RPMI8226 (cell line): Measurements from ENCODE around the gene HIC1.
A peak's percentile ranks its signal among the peaks of the same experiment; 100 is the strongest.

ENCODE experiments used
- DNase-seq: peaks from one replicate; pipeline ENCODE4 v3.0.0-alpha.2; 2015

Gene HIC1

DNA sequence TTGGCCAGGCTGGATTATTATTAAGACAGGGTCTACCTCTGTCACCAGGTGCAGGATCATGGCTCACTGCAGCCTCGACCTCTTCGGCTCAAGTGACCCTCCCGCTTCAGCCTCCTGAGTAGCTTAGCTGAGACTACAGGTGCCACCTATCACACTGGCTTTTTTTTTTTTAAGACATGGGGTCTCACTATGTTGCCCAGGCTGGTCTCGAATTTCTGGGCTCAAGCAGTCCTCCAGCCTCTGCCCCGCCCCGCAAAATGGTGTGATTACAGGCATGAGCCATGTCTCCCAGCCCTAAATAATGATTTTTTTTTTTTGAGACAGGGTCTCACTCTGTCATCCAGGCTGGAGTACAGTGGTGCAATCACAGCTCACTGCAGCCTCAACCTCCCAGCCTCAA lies 7.3 kb upstream of the HIC1 start:
- DNase-seq = no peak

DNA sequence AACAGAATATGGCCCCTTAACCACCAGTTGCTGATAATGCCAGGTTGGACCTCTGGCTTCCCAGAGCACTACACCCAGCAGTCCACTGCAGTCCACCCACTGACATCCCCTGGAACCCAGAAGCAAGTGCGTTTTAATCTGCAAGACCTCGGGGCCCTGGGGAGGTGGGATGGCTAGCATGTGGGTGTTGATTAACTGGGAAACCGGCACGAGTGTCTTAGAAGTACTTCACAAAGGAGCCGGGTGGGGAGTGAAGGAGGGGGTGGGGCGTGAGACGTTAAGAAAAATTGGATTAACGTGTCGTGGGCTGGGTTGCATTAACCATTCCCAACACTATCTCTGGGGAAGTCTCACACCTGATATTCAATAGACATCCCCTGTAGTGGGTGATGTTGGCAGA lies 6.1 kb upstream of the HIC1 start:
- no peak for DNase-seq

DNA sequence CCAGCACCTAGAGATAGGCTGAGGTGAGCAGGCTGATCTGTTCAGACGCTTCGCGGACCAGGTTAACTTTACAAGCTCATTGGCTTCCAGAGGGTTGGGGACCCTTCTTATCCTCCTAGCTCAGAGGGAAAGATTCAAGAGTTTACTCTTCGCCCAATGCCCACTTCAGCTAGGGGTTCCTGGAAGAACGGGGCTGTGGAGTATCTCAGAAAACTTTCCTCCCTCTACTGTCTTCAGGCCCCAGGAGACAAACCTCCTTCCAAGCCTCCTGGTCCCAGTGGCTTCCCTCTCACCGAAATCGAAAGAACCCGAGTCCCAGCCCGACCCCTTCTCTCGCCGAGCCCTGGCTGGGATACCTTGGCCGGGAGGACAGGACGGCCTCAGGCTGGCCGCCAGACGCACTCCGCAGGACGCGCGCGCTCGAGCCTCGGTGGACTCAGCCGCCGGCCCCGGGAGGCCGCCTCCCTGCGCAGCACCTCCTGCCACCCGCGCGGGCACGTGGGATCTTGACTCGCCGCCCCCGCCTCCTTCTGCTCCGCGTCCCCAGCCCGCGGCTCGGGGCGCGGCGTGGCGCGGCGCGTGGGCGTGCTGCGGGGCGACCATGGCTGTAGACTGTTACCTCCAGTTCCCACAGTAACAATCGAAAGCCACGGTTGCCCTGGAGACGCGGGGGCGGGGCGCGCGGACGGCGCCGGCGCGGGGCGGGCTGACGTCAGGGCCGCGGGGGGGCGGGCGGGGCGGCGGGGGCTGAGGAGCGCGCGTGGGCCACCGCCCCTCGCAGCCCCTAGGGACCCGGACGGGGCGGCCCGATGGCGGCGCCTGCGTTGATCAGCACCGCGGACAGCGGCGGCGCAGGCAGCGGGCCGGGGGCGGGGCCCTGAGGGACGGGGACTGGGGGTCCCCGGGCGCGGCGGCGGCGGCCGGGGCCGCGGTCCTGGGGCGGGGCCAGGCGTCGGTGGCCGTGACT lies 5.3 kb upstream of the HIC1 start:
- DNase-seq = peak; percentile 73

DNA sequence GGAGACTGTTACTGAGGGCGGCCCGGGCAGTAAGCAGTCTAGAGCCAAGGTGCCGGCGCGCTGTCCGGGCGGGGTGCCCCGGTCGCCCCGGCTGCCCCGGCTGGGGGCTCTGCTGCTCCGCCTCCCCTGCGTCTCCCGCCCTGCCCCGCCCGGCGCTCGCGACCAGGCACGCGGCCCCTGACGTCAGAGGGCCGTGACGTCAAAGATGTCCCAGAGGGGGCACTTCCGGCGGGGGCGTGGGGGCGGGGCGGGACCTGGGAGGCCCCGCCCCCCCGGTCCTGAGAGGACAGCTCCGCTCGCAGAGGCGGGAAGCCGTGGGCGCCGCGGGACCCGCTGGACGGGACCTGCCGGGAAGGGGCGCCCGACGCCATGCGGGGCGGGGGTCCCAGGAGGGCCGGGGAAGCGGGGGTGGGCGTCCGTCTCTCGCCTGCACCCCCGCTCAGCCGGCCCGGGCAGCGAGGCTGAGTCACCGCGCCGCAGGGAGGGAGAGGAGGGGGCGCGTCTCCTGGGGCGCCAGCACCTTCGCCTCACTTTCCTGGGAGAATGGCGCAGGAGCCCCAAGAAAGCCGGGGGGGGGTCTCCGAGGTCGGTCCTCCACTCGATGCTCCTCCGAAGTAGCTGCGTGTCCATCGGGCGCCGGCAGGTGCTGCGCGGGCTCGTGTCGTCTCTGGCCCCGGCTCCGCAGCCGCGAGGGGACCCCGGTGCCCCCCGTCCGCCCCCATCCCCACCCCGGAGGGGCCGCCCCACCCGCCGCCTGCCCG lies 4.4 kb upstream of the HIC1 start:
- DNase-seq = peak; percentile 62

DNA sequence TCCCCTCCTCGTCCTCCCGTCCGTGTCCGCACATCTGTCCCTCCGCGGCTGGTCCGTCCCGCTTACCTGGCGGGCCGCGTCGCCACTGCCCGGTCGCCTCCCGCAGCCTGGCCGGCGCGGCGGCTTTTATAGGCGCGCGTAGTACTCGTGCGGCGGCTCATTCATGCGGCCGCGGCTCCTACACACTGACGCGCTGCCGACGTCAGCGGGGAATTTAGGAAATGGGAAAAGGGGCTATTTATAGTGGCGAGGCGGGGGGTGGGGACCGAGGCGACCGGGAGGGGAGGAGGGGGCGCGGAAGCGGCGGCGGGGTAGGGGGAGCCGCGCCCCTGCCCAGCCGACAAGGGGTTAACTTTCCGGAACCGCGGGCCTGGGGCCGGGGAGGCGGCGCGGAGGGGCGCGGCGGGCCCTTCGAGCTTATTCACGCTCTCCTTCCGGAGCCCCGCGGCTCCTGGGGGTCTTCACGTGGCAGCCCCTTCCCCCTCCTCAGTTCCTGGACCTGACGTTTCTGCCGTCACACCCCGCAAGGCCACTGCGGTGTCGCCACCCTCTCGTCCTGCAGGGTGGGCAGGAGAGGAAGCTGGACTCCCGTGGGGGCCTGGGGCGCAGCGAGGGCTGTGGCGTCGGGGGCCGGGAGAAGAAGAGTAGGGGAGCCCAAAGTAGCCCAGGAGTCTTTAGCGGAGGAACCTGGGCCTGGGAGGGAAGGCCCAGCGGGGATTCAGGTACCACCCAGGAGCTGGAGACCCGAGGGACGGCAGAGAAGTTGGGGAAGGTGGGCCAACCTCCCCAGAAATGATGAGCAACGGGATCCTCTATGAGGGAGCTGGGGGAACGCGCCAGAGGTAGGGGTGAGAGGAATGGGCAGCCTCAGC lies 3.6 kb upstream of the HIC1 start:
- DNase-seq = no peak

DNA sequence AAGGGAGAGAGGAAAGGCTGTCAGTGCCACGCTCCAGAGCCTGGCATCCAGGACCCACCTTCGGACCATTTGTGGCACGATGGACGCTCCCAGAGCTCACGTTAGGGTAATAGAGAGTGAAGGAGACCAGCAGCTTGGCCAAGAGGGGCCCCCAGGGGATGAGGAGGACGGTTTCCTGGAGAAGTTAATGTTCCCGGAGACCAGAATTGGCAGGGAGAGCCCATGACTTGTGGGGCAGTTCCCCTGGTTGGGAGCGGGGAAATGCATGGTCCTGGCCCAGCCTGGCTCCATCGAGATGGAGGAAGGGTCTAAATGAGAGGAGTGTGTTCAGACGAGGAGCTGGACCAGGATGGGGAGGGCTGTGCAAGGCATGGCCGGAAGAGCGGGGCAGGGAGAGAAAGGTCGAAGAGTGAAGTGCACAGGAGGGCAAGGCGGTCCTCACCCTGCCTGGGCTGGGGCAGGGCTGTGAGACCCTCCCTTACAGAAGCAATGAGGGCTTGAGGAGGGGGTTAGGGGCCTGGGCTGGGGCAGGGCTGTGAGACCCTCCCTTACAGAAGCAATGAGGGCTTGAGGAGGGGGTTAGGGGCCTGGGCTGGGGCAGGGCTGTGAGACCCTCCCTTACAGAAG lies 2.9 kb upstream of the HIC1 start:
- DNase-seq = no peak

DNA sequence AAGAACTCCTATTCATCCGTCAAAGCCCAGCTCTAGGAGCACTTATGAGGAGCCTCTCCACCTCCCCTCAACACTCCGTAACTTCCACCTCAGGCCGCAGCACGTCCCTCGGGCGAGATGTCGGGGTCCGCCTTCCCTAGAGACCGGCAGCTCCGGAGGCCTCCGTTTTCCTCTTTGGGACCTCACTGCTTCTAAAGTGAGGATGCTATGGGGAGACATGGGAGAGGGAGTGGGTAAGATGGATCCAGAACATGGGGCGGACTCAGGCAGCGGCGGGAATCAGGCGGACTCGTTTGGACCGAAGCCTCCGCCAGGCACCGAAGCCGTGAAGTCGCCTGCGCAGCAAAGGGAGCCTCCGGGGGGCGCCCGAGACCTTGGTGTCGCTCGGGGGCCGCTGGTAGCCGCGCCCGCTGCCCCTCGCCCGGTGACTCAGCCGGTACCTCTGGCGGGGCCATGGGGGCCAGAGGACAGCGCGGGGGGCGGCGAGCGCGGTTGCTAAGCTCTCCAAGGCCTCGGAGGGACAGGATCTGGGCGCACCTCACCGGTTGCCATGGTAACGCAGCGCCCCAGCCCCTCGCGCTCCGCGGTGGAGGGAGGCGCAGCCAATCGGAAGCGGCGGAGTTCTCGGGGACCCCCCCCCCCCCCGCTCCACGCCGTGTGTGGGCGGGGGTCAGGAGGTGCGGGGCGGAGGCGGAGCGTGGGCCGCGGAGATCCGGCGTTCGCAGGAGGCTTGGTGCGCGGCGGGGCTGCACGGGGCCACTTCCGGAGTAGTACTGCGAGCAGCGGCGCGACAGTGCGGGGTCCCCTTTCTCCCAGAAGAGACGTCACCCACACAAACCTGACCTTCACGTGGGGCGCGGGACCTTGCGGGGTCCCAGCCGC lies 1.3 kb upstream of the HIC1 start:
- peak; percentile 60 for DNase-seq

DNA sequence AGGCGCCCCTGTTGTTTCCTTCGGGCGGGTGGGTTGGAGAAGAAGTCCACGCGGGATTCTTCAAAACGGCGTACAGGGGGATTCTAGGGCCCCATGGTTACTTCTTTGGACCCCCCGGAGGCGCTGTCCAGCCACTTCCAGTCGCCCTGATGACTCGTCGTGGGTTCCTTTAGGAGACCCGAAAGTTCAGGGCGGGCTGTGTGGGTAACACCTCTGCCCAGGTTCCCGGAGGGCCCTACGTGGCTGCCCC lies 716 bp upstream of the HIC1 start:
- no peak for DNase-seq

DNA sequence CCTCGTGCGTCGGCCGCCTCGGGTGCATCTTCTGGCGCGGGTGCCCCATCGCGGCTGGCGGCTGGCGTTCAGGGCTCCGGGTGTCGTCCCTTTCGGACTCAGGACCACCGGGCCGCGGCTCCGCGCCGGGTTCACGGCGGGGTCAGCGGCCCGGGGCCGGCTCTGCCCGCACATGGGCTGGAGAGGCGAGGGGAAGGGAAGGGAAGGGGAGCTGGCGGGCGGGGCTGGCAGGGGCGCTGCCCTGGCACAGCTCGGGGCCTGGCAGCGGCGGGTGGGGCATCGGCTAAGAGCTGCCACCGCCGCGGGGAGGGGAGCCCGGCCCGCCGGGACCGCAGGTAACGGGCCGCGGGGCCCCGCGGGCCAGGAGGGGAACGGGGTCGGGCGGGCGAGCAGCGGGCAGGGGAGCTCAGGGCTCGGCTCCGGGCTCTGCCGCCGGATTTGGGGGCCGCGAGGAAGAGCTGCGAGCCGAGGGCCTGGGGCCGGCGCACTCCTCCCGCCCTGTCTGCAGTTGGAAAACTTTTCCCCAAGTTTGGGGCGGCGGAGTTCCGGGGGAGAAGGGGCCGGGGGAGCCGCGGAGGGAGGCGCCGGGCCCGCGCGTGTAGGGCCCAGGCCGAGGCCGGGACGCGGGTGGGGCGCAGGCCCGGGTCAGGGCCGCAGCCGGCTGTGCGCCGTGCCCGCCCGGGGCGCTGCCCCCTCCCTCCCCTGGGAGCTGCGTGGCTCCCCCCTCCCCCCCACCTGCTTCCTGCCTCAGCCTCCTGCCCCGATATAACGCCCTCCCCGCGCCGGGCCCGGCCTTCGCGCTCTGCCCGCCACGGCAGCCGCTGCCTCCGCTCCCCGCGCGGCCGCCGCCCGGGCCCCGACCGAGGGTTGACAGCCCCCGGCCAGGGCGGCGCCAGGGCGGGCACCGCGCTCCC lies 646 bp downstream of the HIC1 start:
- DNase-seq = no peak

DNA sequence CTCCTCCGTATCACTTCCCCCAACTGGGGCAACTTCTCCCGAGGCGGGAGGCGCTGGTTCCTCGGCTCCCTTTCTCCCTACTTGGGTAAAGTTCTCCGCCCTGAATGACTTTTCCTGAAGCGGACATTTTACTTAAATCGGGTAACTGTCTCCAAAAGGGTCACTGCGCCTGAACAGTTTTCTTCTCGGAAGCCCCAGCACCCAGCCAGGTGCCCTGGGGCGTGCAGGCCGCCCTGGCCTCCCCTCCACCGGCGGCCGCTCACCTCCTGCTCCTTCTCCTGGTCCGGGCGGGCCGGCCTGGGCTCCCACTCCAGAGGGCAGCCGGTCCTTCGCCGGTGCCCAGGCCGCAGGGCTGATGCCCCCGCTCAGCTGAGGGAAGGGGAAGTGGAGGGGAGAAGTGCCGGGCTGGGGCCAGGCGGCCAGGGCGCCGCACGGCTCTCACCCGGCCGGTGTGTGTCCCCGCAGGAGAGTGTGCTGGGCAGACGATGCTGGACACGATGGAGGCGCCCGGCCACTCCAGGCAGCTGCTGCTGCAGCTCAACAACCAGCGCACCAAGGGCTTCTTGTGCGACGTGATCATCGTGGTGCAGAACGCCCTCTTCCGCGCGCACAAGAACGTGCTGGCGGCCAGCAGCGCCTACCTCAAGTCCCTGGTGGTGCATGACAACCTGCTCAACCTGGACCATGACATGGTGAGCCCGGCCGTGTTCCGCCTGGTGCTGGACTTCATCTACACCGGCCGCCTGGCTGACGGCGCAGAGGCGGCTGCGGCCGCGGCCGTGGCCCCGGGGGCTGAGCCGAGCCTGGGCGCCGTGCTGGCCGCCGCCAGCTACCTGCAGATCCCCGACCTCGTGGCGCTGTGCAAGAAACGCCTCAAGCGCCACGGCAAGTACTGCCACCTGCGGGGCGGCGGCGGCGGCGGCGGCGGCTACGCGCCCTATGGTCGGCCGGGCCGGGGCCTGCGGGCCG lies 1.6 kb downstream of the HIC1 start:
- DNase-seq = no peak

DNA sequence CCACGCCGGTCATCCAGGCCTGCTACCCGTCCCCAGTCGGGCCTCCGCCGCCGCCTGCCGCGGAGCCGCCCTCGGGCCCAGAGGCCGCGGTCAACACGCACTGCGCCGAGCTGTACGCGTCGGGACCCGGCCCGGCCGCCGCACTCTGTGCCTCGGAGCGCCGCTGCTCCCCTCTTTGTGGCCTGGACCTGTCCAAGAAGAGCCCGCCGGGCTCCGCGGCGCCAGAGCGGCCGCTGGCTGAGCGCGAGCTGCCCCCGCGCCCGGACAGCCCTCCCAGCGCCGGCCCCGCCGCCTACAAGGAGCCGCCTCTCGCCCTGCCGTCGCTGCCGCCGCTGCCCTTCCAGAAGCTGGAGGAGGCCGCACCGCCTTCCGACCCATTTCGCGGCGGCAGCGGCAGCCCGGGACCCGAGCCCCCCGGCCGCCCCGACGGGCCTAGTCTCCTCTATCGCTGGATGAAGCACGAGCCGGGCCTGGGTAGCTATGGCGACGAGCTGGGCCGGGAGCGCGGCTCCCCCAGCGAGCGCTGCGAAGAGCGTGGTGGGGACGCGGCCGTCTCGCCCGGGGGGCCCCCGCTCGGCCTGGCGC lies 2.4 kb downstream of the HIC1 start:
- no peak for DNase-seq

DNA sequence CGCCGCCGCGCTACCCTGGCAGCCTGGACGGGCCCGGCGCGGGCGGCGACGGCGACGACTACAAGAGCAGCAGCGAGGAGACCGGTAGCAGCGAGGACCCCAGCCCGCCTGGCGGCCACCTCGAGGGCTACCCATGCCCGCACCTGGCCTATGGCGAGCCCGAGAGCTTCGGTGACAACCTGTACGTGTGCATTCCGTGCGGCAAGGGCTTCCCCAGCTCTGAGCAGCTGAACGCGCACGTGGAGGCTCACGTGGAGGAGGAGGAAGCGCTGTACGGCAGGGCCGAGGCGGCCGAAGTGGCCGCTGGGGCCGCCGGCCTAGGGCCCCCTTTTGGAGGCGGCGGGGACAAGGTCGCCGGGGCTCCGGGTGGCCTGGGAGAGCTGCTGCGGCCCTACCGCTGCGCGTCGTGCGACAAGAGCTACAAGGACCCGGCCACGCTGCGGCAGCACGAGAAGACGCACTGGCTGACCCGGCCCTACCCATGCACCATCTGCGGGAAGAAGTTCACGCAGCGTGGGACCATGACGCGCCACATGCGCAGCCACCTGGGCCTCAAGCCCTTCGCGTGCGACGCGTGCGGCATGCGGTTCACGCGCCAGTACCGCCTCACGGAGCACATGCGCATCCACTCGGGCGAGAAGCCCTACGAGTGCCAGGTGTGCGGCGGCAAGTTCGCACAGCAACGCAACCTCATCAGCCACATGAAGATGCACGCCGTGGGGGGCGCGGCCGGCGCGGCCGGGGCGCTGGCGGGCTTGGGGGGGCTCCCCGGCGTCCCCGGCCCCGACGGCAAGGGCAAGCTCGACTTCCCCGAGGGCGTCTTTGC lies 3.1 kb downstream of the HIC1 start:
- DNase-seq = no peak

DNA sequence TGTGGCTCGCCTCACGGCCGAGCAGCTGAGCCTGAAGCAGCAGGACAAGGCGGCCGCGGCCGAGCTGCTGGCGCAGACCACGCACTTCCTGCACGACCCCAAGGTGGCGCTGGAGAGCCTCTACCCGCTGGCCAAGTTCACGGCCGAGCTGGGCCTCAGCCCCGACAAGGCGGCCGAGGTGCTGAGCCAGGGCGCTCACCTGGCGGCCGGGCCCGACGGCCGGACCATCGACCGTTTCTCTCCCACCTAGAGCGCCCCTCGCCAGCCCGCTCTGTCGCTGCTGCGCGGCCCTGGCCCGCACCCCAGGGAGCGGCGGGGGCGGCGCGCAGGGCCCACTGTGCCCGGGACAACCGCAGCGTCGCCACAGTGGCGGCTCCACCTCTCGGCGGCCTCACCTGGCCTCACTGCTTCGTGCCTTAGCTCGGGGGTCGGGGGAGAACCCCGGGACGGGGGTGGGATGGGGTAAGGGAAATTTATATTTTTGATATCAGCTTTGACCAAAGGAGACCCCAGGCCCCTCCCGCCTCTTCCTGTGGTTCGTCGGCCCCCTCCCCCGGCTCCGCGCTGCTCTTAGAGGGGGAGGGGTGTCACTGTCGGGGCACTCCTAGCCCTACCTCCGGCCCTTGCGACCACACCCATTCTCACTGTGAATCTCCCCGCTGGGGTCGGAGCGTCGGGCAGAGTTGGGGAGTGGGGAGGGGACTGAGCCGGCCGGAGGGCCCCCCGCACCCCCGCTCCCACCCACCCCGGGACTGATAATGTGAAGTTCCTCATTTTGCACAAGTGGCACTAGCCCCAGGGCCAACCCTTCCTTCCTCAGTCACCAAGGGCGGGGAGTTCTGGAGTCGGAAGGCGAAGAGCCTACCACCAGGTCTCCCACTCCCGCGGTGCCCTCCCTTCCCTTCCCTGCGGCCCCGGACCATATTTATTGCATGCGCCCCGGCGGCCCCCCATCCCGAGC lies 4.0 kb downstream of the HIC1 start:
- DNase-seq = no peak

DNA sequence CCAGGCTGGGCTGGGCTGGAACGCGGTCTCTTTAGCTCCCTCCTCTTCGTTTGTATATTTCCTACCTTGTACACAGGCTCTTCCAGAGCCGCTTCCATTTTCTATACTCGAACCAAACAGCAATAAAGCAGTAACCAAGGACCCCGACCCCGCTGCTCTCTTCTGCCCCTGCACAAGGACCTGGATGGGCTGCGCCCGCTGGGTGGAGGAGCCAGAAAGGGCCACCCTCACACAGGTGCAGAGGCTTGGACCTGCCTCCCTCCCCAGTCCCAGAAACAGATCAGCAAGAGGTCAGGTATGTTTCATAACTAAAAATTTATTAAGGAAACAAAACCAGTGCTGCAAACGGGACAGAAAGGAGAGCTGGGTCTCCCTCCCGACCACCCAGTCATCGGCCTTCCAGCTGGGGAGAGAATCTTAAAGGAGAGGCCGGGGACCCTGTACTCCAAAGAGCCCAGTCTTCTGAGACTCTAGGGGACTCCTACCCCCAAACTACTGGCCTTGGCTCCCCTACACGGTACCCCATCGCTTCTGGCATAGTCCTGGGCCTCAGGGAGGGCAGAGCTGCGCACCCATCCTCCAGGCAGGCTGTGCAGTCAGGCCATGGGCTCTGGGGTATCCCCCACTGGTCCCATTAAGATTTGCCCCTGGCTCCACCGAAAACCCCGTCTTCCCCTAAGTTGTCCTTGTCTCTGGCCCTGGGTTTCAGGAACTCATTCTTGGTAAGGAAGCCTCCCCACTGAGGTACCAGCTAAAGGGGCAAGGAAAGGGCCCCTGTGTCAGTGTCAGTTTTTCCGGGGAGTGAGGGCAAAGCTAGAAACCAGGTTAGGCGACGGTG lies 4.9 kb downstream of the HIC1 start:
- DNase-seq = no peak

DNA sequence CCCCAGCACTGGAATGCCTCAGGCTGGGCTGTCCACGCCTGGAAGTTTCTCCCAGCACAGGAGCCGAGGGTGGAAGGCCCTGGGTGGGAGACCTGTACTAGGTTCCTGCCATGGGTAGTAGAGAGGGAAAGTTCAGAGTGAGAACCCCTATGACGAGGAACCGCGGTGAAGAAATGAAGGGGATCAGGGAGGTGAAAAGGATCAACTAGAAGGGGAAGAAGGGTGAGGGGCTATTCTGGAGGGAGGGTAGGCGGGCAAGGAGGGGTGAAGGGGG lies 5.4 kb downstream of the HIC1 start:
- no peak for DNase-seq
